Measurements from ENCODE around the gene HKDC1.

HKDC1 gene

DNA sequence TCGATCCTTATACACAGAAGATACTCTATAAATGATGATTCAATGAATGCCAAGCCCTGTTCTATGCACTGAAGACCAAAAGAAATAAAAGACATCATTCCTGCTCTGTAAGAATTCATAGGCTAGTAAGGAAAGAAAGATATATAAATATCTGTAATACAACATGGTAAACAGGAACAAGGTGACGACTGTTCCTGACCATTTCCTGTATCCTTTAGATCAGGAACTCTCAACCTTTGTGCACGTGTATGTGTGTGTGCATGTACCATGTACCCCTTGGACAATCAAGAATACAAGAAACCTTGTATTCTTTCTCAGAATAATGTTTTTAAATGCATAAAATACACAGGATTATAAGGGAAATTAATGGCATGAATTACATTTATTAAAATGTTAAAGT, 50.9 kb downstream of the HKDC1 start:
- H3K4me3 ChIP-seq (ENCODE audit: low read depth, low read length) = no peak overlapping the region
- H3K4me1 ChIP-seq (ENCODE audit: control insufficient read depth, insufficient read depth, low read length) = no peaks in the 10 kb centered on the region
- no peaks in the 10 kb centered on the region for H3K36me3 ChIP-seq (ENCODE audit: control insufficient read depth in 2 of 2, insufficient read depth in 1 of 2, low read length in 2 of 2)
- ChIA-PET CTCF (no interaction called here), POLR2A (no interaction called here)
- TF ChIP-seq ZNF324 (tag by site-specific recombination; IDR thresholded peaks at IDR 0.05) (no peak), ZNF37A (tag by site-specific recombination; IDR thresholded peaks at IDR 0.05) (no peak), ZNF585B (tag by site-specific recombination; IDR thresholded peaks at IDR 0.05) (no peak), ZBTB21 (tag by site-specific recombination; IDR thresholded peaks at IDR 0.05) (no peak), ZNF433 (tag by site-specific recombination; IDR thresholded peaks at IDR 0.05; ENCODE audit: low read depth) (no peak), ZNF302 (tag by site-specific recombination; IDR thresholded peaks at IDR 0.05; ENCODE audit: low read depth) (no peak), ZNF146 (tag by site-specific recombination; IDR thresholded peaks at IDR 0.05) (no peak), GLIS1 (tag by site-specific recombination; IDR thresholded peaks at IDR 0.05) (no peak), ZNF776 (tag by site-specific recombination; IDR thresholded peaks at IDR 0.05; ENCODE audit: borderline replicate concordance) (no peak), ZNF248 (tag by site-specific recombination; IDR thresholded peaks at IDR 0.05) (no peak)
- TF ChIP-seq, protein P1, sequence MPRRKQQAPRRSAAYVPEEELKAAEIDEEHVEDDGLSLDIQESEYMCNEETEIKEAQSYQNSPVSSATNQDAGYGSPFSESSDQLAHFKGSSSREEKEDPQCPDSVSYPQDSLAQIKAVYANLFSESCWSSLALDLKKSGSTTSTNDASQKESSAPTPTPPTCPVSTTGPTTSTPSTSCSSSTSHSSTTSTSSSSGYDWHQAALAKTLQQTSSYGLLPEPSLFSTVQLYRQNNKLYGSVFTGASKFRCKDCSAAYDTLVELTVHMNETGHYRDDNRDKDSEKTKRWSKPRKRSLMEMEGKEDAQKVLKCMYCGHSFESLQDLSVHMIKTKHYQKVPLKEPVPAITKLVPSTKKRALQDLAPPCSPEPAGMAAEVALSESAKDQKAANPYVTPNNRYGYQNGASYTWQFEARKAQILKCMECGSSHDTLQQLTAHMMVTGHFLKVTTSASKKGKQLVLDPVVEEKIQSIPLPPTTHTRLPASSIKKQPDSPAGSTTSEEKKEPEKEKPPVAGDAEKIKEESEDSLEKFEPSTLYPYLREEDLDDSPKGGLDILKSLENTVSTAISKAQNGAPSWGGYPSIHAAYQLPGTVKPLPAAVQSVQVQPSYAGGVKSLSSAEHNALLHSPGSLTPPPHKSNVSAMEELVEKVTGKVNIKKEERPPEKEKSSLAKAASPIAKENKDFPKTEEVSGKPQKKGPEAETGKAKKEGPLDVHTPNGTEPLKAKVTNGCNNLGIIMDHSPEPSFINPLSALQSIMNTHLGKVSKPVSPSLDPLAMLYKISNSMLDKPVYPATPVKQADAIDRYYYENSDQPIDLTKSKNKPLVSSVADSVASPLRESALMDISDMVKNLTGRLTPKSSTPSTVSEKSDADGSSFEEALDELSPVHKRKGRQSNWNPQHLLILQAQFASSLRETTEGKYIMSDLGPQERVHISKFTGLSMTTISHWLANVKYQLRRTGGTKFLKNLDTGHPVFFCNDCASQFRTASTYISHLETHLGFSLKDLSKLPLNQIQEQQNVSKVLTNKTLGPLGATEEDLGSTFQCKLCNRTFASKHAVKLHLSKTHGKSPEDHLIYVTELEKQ (tag by site-specific recombination; IDR thresholded peaks at IDR 0.05; ENCODE audit: borderline replicate concordance) = no peak
- TF ChIP-seq, protein P2, sequence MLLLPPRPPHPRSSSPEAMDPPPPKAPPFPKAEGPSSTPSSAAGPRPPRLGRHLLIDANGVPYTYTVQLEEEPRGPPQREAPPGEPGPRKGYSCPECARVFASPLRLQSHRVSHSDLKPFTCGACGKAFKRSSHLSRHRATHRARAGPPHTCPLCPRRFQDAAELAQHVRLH (tag by site-specific recombination; IDR thresholded peaks at IDR 0.05) = no peak
- no peak overlapping the region for H3K27ac ChIP-seq (ENCODE audit: extremely low read depth, low read depth, low read length)
- no peaks in the 10 kb centered on the region for H3K9me3 ChIP-seq (ENCODE audit: control insufficient read depth, insufficient read depth, low read depth, low read length)

DNA sequence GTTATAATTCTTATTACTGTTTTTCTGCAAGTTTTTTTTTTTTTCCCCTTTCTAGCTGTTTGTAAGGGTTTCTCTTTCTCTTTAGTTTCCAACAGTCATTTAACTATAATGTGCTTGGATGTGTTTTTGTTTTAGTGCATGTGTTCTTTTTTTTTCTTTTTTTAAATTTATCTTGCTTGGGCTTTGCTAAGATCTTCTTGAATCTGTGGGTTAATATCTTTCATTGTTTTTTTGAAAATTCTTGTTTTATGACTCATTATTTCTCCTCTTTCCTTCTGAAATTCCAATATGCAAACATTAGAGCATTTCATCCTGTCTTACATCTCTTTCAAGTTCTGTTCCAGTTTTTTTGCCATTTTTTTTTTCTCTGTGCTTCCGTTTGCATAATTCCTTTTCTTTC, 52.5 kb downstream of the HKDC1 start:
- H3K4me3 ChIP-seq (ENCODE audit: low read depth, low read length) = no peak overlapping the region
- no peaks in the 10 kb centered on the region for H3K36me3 ChIP-seq (ENCODE audit: control insufficient read depth in 2 of 2, insufficient read depth in 1 of 2, low read length in 2 of 2)
- CTCF ChIA-PET = interaction anchor here (1.2 kb wide), 1 partner anchor 136 kb away, joined by 4 read pairs; no protein-coding TSS in a partner anchor
- H3K4me1 ChIP-seq (ENCODE audit: control insufficient read depth, insufficient read depth, low read length) = no peaks in the 10 kb centered on the region
- POLR2A ChIA-PET = no interaction called here
- no peak for TF ChIP-seq ZEB2 (tag by site-specific recombination; IDR thresholded peaks at IDR 0.05)
- peak; percentile 99 for TF ChIP-seq ZNF558 (tag by site-specific recombination; IDR thresholded peaks at IDR 0.05)
- TF ChIP-seq, protein P3, sequence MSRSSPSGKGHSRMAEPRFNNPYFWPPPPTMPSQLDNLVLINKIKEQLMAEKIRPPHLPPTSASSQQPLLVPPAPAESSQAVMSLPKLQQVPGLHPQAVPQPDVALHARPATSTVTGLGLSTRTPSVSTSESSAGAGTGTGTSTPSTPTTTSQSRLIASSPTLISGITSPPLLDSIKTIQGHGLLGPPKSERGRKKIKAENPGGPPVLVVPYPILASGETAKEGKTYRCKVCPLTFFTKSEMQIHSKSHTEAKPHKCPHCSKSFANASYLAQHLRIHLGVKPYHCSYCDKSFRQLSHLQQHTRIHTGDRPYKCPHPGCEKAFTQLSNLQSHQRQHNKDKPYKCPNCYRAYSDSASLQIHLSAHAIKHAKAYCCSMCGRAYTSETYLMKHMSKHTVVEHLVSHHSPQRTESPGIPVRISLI (tag by site-specific recombination; IDR thresholded peaks at IDR 0.05) = peak; percentile 68
- TF ChIP-seq, protein P4, sequence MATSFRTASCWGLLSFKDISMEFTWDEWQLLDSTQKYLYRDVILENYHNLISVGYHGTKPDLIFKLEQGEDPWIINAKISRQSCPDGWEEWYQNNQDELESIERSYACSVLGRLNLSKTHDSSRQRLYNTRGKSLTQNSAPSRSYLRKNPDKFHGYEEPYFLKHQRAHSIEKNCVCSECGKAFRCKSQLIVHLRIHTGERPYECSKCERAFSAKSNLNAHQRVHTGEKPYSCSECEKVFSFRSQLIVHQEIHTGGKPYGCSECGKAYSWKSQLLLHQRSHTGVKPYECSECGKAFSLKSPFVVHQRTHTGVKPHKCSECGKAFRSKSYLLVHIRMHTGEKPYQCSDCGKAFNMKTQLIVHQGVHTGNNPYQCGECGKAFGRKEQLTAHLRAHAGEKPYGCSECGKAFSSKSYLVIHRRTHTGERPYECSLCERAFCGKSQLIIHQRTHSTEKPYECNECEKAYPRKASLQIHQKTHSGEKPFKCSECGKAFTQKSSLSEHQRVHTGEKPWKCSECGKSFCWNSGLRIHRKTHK (tag by site-specific recombination; IDR thresholded peaks at IDR 0.05) = no peak
- no peaks in the 10 kb centered on the region for H3K9me3 ChIP-seq (ENCODE audit: control insufficient read depth, insufficient read depth, low read depth, low read length)
- no peak overlapping the region for H3K27ac ChIP-seq (ENCODE audit: extremely low read depth, low read depth, low read length)

DNA sequence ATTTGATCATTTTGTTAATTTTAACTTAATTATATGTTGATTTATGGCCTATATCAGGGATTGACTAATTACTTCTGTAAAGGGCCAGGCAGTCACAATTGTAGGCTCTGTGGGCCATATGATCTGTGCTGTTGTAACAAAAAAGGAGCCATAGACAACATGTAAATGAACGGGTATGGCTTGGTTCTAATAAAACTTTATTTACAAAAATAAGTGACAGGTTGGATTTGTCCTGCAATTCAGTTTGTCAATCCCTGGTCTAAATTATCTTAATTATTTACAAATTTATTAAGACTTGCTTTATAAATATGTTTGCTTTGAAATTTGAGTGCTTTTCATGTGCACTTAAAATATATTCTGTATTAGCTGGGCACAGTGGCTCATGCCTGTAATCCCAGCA, 55.3 kb downstream of the HKDC1 start:
- Histone ChIP-seq H3K4me3 (ENCODE audit: low read depth, low read length) (no peak overlapping the region), H3K4me1 (ENCODE audit: control insufficient read depth, insufficient read depth, low read length) (no peaks in the 10 kb centered on the region), H3K27ac (ENCODE audit: extremely low read depth, low read depth, low read length) (no peak overlapping the region), H3K36me3 (ENCODE audit: control insufficient read depth in 2 of 2, insufficient read depth in 1 of 2, low read length in 2 of 2) (no peaks in the 10 kb centered on the region), H3K9me3 (ENCODE audit: control insufficient read depth, insufficient read depth, low read depth, low read length) (no peaks in the 10 kb centered on the region)
- ChIA-PET CTCF (no interaction called here), POLR2A (no interaction called here)
- TF ChIP-seq, protein P5, sequence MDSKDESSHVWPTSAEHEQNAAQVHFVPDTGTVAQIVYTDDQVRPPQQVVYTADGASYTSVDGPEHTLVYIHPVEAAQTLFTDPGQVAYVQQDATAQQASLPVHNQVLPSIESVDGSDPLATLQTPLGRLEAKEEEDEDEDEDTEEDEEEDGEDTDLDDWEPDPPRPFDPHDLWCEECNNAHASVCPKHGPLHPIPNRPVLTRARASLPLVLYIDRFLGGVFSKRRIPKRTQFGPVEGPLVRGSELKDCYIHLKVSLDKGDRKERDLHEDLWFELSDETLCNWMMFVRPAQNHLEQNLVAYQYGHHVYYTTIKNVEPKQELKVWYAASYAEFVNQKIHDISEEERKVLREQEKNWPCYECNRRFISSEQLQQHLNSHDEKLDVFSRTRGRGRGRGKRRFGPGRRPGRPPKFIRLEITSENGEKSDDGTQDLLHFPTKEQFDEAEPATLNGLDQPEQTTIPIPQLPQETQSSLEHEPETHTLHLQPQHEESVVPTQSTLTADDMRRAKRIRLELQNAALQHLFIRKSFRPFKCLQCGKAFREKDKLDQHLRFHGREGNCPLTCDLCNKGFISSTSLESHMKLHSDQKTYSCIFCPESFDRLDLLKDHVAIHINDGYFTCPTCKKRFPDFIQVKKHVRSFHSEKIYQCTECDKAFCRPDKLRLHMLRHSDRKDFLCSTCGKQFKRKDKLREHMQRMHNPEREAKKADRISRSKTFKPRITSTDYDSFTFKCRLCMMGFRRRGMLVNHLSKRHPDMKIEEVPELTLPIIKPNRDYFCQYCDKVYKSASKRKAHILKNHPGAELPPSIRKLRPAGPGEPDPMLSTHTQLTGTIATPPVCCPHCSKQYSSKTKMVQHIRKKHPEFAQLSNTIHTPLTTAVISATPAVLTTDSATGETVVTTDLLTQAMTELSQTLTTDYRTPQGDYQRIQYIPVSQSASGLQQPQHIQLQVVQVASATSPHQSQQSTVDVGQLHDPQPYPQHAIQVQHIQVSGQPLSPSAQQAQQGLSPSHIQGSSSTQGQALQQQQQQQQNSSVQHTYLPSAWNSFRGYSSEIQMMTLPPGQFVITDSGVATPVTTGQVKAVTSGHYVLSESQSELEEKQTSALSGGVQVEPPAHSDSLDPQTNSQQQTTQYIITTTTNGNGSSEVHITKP (tag by site-specific recombination; IDR thresholded peaks at IDR 0.05) = no peak
- TF ChIP-seq ZBTB21 (tag by site-specific recombination; IDR thresholded peaks at IDR 0.05) (no peak), ZNF169 (tag by site-specific recombination; IDR thresholded peaks at IDR 0.05) (no peak)
- TF ChIP-seq, protein P6, sequence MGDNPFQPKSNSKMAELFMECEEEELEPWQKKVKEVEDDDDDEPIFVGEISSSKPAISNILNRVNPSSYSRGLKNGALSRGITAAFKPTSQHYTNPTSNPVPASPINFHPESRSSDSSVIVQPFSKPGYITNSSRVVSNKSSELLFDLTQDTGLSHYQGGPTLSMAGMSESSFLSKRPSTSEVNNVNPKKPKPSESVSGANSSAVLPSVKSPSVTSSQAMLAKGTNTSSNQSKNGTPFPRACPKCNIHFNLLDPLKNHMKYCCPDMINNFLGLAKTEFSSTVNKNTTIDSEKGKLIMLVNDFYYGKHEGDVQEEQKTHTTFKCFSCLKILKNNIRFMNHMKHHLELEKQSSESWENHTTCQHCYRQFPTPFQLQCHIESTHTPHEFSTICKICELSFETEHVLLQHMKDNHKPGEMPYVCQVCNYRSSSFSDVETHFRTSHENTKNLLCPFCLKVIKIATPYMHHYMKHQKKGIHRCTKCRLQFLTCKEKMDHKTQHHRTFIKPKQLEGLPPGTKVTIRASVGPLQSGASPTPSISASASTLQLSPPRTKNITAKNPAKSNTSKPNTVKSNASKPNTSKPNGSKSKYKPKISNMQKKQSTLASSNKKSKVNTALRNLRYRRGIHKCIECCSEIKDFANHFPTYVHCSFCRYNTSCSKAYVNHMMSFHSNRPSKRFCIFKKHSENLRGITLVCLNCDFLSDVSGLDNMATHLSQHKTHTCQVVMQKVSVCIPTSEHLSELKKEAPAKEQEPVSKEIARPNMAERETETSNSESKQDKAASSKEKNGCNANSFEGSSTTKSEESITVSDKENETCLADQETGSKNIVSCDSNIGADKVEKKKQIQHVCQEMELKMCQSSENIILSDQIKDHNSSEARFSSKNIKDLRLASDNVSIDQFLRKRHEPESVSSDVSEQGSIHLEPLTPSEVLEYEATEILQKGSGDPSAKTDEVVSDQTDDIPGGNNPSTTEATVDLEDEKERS (tag by site-specific recombination; IDR thresholded peaks at IDR 0.05) = no peak
